ENCODE measurements around the gene MAST4. TPM values are rescaled to one million over a fixed set of nuclear protein-coding genes. Genes with fewer than 3 reads are reported as not detected.

MAST4 gene
- total and polyA plus RNA-seq, 2 of the 13 experiments (the other 11 are each of a cell fraction or from before 2014, with no cell fraction given): 3.4 to 3.7 TPM

DNA sequence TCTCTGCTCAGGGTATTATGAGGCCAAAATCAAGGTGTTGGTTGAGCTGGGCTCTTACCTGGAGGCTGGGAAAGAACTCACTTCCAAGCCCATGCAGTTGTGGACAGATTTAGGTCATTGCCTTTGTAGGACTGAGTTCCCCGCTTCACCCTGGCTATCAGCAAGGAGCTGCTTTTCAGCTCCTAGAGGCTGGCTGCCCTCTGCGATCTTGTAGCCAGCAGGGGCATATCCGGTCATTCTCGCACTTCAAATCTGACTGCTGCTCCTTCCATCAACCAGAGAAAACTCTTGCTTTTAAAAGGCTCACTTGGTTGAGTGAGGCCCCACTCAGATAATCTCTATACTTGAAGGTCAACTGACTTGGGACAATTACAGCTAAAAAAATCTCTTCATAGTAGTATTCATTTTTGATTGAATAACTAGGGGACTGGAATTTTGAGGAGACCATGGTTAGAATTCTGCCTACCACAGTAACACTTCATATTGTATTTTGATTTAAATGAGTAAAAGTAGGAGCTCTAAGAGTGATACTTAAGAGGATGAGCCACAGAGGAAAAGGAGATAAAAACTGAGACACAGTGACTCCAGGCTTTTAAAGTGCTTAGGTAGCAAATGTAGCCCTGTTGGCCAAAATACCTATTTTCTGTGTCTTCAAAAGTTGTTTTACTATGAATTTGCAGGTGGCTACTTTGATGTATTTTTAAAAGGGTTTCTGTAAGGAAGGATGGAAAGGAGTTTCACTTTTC, 463.0 kb downstream of the MAST4 start:
- H3K4me3 ChIP-seq (replicated peaks in 1 of 3; ENCODE audit: insufficient read depth in 1 of 3, low read depth in 2 of 3, low read length in 3 of 3): no peak overlapping the region
- H2AFZ ChIP-seq (ENCODE audit: low read length): no peak overlapping the region
- WGBS (ENCODE audit: low lambda C conversion rate): 100% methylated on average over 4 of the region's 4 CpGs
- FAIRE-seq (no peak), DNase-seq (ENCODE audit: low spot score) (no peak), ATAC-seq (no peak)
- no peaks in the 10 kb centered on the region for H3K79me2 ChIP-seq (ENCODE audit: insufficient read depth, low read length)
- H3K27me3 ChIP-seq (ENCODE audit: control insufficient read depth in 1 of 2, insufficient read depth in 2 of 2, low read length in 2 of 2): no peaks in the 10 kb centered on the region
- H3K9ac ChIP-seq (ENCODE audit: insufficient read depth, low read depth, low read length): no peak overlapping the region
- in situ Hi-C loops (cut with HindIII; ENCODE audit: extremely low pct_ligation_motif_present, low pct_unique_long_range_greater_than_20kb): no loop called here
- TF ChIP-seq YEATS4 (CRISPR knock-in tag; IDR thresholded peaks at IDR 0.05; ENCODE audit: borderline replicate concordance) (no peak), SMARCE1 (IDR thresholded peaks at IDR 0.05; ENCODE audit: borderline replicate concordance) (no peak), SP1 (IDR thresholded peaks at IDR 0.05) (no peak), SP1 (CRISPR knock-in tag; IDR thresholded peaks at IDR 0.05) (no peak), ZNF549 (CRISPR knock-in tag; IDR thresholded peaks at IDR 0.05) (no peak), ZNF263 (CRISPR knock-in tag; IDR thresholded peaks at IDR 0.05) (no peak), ZNF713 (CRISPR knock-in tag; IDR thresholded peaks at IDR 0.05) (no peak), ZNF530 (CRISPR knock-in tag; IDR thresholded peaks at IDR 0.05; ENCODE audit: low read depth) (no peak), SUZ12 (IDR thresholded peaks at IDR 0.05; ENCODE audit: low read depth, low read length) (no peak), NFRKB (IDR thresholded peaks at IDR 0.05) (no peak), EHMT2 (IDR thresholded peaks at IDR 0.05; ENCODE audit: borderline replicate concordance, low read depth, low read length) (no peak), PHF5A (CRISPR knock-in tag; IDR thresholded peaks at IDR 0.05; ENCODE audit: low read depth, unreplicated experiment) (no peak), RFXANK (CRISPR knock-in tag; IDR thresholded peaks at IDR 0.05) (no peak), NR2F6 (IDR thresholded peaks at IDR 0.05) (no peak), NR2F6 (CRISPR knock-in tag; IDR thresholded peaks at IDR 0.05) (no peak), KAT8 (CRISPR knock-in tag; IDR thresholded peaks at IDR 0.05) (no peak), HNRNPK (IDR thresholded peaks at IDR 0.05; ENCODE audit: low read depth, low read length, poor library complexity, severe bottlenecking) (no peak), ZNF747 (CRISPR knock-in tag; IDR thresholded peaks at IDR 0.05; ENCODE audit: borderline replicate concordance) (no peak)
- TF ChIP-seq, protein P1, sequence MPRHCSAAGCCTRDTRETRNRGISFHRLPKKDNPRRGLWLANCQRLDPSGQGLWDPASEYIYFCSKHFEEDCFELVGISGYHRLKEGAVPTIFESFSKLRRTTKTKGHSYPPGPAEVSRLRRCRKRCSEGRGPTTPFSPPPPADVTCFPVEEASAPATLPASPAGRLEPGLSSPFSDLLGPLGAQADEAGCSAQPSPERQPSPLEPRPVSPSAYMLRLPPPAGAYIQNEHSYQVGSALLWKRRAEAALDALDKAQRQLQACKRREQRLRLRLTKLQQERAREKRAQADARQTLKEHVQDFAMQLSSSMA (CRISPR knock-in tag; IDR thresholded peaks at IDR 0.05): no peak
- TF ChIP-seq, protein P2, sequence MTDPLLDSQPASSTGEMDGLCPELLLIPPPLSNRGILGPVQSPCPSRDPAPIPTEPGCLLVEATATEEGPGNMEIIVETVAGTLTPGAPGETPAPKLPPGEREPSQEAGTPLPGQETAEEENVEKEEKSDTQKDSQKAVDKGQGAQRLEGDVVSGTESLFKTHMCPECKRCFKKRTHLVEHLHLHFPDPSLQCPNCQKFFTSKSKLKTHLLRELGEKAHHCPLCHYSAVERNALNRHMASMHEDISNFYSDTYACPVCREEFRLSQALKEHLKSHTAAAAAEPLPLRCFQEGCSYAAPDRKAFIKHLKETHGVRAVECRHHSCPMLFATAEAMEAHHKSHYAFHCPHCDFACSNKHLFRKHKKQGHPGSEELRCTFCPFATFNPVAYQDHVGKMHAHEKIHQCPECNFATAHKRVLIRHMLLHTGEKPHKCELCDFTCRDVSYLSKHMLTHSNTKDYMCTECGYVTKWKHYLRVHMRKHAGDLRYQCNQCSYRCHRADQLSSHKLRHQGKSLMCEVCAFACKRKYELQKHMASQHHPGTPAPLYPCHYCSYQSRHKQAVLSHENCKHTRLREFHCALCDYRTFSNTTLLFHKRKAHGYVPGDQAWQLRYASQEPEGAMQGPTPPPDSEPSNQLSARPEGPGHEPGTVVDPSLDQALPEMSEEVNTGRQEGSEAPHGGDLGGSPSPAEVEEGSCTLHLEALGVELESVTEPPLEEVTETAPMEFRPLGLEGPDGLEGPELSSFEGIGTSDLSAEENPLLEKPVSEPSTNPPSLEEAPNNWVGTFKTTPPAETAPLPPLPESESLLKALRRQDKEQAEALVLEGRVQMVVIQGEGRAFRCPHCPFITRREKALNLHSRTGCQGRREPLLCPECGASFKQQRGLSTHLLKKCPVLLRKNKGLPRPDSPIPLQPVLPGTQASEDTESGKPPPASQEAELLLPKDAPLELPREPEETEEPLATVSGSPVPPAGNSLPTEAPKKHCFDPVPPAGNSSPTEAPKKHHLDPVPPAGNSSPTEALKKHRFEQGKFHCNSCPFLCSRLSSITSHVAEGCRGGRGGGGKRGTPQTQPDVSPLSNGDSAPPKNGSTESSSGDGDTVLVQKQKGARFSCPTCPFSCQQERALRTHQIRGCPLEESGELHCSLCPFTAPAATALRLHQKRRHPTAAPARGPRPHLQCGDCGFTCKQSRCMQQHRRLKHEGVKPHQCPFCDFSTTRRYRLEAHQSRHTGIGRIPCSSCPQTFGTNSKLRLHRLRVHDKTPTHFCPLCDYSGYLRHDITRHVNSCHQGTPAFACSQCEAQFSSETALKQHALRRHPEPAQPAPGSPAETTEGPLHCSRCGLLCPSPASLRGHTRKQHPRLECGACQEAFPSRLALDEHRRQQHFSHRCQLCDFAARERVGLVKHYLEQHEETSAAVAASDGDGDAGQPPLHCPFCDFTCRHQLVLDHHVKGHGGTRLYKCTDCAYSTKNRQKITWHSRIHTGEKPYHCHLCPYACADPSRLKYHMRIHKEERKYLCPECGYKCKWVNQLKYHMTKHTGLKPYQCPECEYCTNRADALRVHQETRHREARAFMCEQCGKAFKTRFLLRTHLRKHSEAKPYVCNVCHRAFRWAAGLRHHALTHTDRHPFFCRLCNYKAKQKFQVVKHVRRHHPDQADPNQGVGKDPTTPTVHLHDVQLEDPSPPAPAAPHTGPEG (CRISPR knock-in tag; IDR thresholded peaks at IDR 0.05): no peak
- CTCF ChIA-PET (ENCODE audit: low intra/inter-chr PET ratio, low total read pairs): no interaction called here
- H3K4me1 ChIP-seq (ENCODE audit: insufficient read depth, low read length): no peaks in the 10 kb centered on the region
- no peak overlapping the region for H3K27ac ChIP-seq (ENCODE audit: extremely low read length, insufficient read depth, low read length)
- intact Hi-C loops (cut with micrococcal nuclease; ENCODE audit: unreplicated experiment): no loop called here
- BruUV-seq (replicated peaks): no TSS peak
- H4K20me1 ChIP-seq (ENCODE audit: insufficient read depth, low read length): no peaks in the 10 kb centered on the region
- H3K36me3 ChIP-seq (replicated peaks in 1 of 2; ENCODE audit: control insufficient read depth in 1 of 2, insufficient read depth in 2 of 2, low read length in 2 of 2): no peaks in the 10 kb centered on the region
- no peaks in the 10 kb centered on the region for H3K9me3 ChIP-seq (ENCODE audit: low read length)
- POLR2A ChIA-PET: no interaction called here
- no peak overlapping the region for H3K4me2 ChIP-seq (ENCODE audit: low read depth, low read length)

All from HepG2 (cell line).